Upper lobe of left lung (tissue), 6 donors: ENCODE results near the gene ALG10. TPM values are rescaled to one million over a fixed set of nuclear protein-coding genes. Genes with fewer than 3 reads are reported as not detected.
"Not testable (repeated sequence)": the region's sequence is repeated elsewhere in the genome, so short reads cannot be mapped to it uniquely, and the experiment has no call there.

Experiments
- ATAC-seq, 2 donors: fragments of 200-7000 bp; cut with Tn5 transposase; one replicate each; pipeline ENCODE4 v1.9.1; 2022; ENCODE audit warnings: mild to moderate bottlenecking in 2 of 2, moderate library complexity in 2 of 2; ENCODE audit not compliant: low FRiP score in 2 of 2
- DNase-seq, 2 donors: peaks; one replicate each; pipeline ENCODE4 v3.0.0-alpha.2; 2019 to 2020
- H3K27ac ChIP-seq, 4 donors: fragments of 200-600 bp; sonication (generic); one replicate each; pipeline ENCODE4 v1.5.1; 2016 to 2019
- H3K27me3 ChIP-seq, 4 donors: fragments of 200-600 bp; sonication (generic); one replicate each; pipeline ENCODE4 v1.5.1; 2017 to 2019
- H3K36me3 ChIP-seq, 4 donors: fragments of 200-600 bp; sonication (generic); one replicate each; pipeline ENCODE4 v1.5.1; 2016 to 2019
- H3K4me1 ChIP-seq, 4 donors: fragments of 200-600 bp; sonication (generic); one replicate each; pipeline ENCODE4 v1.5.1; 2018 to 2019
- H3K4me3 ChIP-seq, 4 donors: fragments of 200-600 bp; sonication (generic); one replicate each; pipeline ENCODE4 v1.5.1; 2017 to 2019; ENCODE audit warnings: mild to moderate bottlenecking in 2 of 4, moderate library complexity in 1 of 4
- H3K9me3 ChIP-seq, 4 donors: fragments of 200-600 bp; sonication (generic); one replicate each; pipeline ENCODE4 v1.5.1; 2018 to 2019
- EP300 ChIP-seq, 4 donors: sonication (generic); formaldehyde crosslinking; IDR thresholded peaks; one replicate each; pipeline ENCODE4 v1.5.1; 2017; ENCODE audit warnings: antibody characterized with exemption in 4 of 4, control low read depth in 2 of 4
- POLR2A ChIP-seq, 4 donors: fragments of 450-650 bp; IDR thresholded peaks; one replicate each; pipeline ENCODE4 v1.5.1; 2016 to 2017; ENCODE audit warnings: antibody characterized with exemption in 4 of 4, mild to moderate bottlenecking in 2 of 4
- POLR2AphosphoS5 ChIP-seq, 2 donors: sonication (generic); formaldehyde crosslinking; IDR thresholded peaks; one replicate each; pipeline ENCODE4 v1.5.1; 2017; ENCODE audit warnings: antibody characterized with exemption in 2 of 2
- WGBS, 2 donors: methylation state at CpG; one replicate each; pipeline ENCODE4 v1.1.5; 2017 to 2018; 5-methylcytosine and 5-hydroxymethylcytosine counted together
- total RNA-seq, 6 donors: library from RNA; depleted of rRNA in 4 of 6; stranded (reverse); fragments of >200 nt in 4 of 6; gene quantifications; one replicate each; pipeline versions ENCODE4 v1.1.0 to v1.2.1, GENCODE V29; 2016 to 2021
- TF ChIP-seq, protein P1 (sequence below), 6 experiments: fragments of 450-650 bp in 4 of 6; fragments of 200-600 bp in 2 of 6; sonication (generic) in 2 of 6; IDR thresholded peaks; one replicate each; pipeline ENCODE4 v1.5.1; 2016 to 2019; ENCODE audit warnings: antibody characterized with exemption in 6 of 6
- donor health status: DM: no; HTN: no; CAD: no; lungs with moderate emphysema.
- donor health status: DM: no; HTN: yes; CAD: no; lungs with severe emphysema.

The ALG10 gene
- total RNA-seq, 6 donors from 2014 or later: 3.8 to 9.3 (median 5.4) TPM

DNA sequence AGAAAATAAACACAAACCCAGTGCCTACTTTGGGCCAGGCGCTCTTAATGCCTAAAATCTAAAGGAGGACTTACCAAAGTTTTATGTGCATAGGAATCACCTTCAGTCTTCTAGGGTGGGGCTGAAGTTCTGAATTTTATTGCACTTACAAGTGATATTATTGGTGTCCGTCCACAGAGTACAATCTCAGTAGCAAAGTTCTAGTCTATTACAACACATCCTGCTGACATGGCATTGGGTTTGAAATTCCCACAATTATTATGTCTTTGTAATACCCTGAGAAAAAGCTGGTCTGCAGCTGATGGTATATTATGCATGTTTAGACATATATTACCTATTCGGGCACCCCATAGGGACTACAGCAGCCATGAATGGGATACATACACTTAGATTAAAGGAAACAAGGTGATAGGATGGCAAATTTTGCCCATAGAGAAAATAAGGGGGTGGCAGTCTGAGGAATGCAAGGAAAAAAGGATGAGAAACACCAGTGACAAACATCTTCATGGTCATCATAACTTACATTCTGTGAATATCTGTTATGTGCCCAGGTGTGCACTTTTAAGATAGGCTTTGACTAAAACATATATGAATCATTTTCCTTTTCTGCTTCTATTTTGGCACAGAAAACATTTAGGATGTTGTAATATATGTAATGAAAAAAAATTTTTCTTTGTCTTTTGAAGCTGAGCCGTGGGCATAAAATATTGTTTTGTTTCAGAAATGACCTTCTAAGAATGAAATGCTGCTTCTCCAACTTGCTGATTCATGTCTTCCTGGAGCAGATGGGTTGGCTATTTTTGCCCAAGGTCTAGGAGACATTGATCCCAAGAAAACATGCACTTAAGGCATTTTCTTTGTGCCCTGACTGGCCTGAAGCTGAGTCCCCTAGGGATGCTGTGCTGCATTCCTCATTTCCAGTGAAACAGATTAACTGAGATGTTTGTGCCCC is 27.2 kb upstream of the ALG10 start:
- no peak overlapping the region for H3K27ac ChIP-seq
- DNase-seq (no peak), ATAC-seq (no peak)
- TF ChIP-seq EP300 (IDR thresholded peaks at IDR 0.05) (no peak), POLR2A (IDR thresholded peaks at IDR 0.05) (no peak), POLR2AphosphoS5 (IDR thresholded peaks at IDR 0.05) (no peak)
- TF ChIP-seq, protein P1, sequence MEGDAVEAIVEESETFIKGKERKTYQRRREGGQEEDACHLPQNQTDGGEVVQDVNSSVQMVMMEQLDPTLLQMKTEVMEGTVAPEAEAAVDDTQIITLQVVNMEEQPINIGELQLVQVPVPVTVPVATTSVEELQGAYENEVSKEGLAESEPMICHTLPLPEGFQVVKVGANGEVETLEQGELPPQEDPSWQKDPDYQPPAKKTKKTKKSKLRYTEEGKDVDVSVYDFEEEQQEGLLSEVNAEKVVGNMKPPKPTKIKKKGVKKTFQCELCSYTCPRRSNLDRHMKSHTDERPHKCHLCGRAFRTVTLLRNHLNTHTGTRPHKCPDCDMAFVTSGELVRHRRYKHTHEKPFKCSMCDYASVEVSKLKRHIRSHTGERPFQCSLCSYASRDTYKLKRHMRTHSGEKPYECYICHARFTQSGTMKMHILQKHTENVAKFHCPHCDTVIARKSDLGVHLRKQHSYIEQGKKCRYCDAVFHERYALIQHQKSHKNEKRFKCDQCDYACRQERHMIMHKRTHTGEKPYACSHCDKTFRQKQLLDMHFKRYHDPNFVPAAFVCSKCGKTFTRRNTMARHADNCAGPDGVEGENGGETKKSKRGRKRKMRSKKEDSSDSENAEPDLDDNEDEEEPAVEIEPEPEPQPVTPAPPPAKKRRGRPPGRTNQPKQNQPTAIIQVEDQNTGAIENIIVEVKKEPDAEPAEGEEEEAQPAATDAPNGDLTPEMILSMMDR (IDR thresholded peaks at IDR 0.05): no peak
- H3K27me3 ChIP-seq: no peaks in the 10 kb centered on the region
- 78 to 82% methylated on average over 4 of the region's 4 CpGs for WGBS, 2 donors
- H3K9me3 ChIP-seq: no peaks in the 10 kb centered on the region
- H3K36me3 ChIP-seq: no peaks in the 10 kb centered on the region
- no peak overlapping the region for H3K4me3 ChIP-seq
- no peaks in the 10 kb centered on the region for H3K4me1 ChIP-seq

DNA sequence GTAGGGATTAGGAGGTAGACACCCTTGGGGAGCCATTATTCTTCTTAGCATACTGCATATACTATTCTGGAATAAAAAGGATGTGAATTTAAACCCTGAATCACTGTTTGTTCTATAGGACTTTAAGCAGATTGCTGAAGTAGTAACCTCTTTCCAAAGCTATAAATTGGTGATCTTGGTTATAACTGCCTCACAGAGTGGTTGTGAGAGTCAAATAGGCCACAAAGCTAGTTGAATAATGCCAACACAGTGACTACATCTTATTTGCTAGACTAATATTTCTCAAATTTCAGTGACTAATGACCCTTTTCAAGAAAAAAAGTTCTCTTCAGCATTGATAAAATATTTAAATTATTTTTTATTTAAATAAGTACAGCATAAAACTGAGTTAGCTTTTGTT is 13.5 kb upstream of the ALG10 start:
- H3K36me3 ChIP-seq, H3K27me3 ChIP-seq, H3K4me1 ChIP-seq, H3K27ac ChIP-seq, H3K4me3 ChIP-seq, ATAC-seq, H3K9me3 ChIP-seq, DNase-seq: not testable (repeated sequence)

DNA sequence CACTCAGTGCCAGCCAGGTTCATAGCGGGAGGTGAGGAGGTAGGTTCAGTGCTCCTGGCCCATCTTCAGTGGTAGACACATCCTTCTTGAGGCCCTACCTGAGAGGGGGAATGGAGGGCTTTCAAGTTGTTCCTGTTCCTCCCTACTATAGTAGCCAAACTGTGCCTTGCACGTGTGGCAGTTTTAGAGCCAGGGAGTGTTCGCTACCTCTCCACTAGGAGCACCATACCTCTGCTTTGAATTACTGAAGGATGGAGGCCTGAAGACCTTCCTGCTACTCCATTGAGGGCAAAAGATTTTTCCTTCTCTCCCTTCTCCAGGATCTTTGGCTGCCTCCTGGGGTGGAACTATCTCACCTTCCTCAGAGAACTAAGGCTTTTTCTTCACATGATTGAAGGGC is 5.9 kb upstream of the ALG10 start:
- TF ChIP-seq, protein P1 (IDR thresholded peaks at IDR 0.05): no peak
- TF ChIP-seq EP300 (IDR thresholded peaks at IDR 0.05) (no peak), POLR2AphosphoS5 (IDR thresholded peaks at IDR 0.05) (no peak), POLR2A (IDR thresholded peaks at IDR 0.05) (no peak)
- no peaks in the 10 kb centered on the region for H3K36me3 ChIP-seq
- peaks cover 0 to 3% (median under 1%) of the 10 kb centered on the region in 4 donors for H3K4me1 ChIP-seq
- ATAC-seq: no peak
- 82 to 90% methylated on average over 3 of the region's 3 CpGs for WGBS, 2 donors
- no peak for DNase-seq
- no peak overlapping the region for H3K27ac ChIP-seq
- H3K4me3 ChIP-seq: no peak overlapping the region
- H3K9me3 ChIP-seq: no peaks in the 10 kb centered on the region
- no peaks in the 10 kb centered on the region for H3K27me3 ChIP-seq

DNA sequence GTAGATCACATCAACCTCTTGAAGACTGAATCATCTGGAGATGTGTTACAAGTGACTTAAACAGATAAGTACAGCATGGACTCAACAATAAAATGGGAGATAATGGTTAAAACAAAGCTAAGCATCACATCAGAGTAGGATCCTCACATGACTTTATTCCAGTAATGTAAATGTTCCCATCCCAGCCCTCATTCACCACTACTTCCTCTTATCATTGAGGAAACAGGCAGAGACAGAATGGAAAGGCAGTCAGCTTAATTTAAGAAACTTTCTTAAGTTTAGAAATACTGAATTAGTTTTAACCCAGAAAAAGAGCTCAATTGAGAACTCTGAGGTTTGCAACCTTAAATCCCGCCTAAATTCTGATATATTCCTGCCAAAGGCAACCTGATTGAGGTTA is 1.2 kb upstream of the ALG10 start:
- DNase-seq (no peak), ATAC-seq (no peak)
- WGBS, 2 donors: 88 to 100% methylated on average over 1 of the region's 1 CpG
- Histone ChIP-seq H3K4me1 (peaks cover 4 to 22% (median 13%) of the 10 kb centered on the region in 4 donors), H3K27me3 (no peaks in the 10 kb centered on the region), H3K4me3 (no peak overlapping the region), H3K9me3 (no peaks in the 10 kb centered on the region), H3K36me3 (peaks cover 0 to 2% (median 0%) of the 10 kb centered on the region in 4 donors), H3K27ac (no peak overlapping the region)
- TF ChIP-seq POLR2A (IDR thresholded peaks at IDR 0.05) (no peak), EP300 (IDR thresholded peaks at IDR 0.05) (no peak), POLR2AphosphoS5 (IDR thresholded peaks at IDR 0.05) (no peak)
- TF ChIP-seq, protein P1 (IDR thresholded peaks at IDR 0.05): no peak

DNA sequence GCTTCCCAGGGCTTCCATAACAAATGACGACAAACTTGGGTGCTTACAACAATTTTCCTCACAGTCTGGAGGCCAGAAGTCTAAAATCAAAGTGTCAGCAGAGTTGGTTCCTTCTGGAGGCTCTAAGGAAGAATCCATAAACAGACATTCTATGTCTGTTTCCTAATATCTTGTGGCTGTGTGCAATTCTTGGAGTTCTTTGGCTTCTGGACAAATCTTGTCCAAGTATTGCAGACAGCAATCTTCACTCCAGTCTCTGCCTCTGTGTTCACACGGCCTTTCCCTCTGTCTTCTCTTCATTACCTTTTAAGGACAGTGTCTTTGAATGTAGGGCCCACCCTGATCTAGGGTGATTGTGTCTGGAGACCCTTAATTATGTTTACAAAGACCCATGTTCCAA is 5.4 kb downstream of the ALG10 start:
- H3K36me3 ChIP-seq, H3K4me3 ChIP-seq, H3K27ac ChIP-seq, H3K9me3 ChIP-seq, ATAC-seq, DNase-seq, H3K27me3 ChIP-seq: not testable (repeated sequence)
- 66 to 89% methylated on average over 2 of the region's 2 CpGs for WGBS, 2 donors
- H3K4me1 ChIP-seq: peaks cover 4 to 13% (median 7%) of the 10 kb centered on the region in 4 donors

DNA sequence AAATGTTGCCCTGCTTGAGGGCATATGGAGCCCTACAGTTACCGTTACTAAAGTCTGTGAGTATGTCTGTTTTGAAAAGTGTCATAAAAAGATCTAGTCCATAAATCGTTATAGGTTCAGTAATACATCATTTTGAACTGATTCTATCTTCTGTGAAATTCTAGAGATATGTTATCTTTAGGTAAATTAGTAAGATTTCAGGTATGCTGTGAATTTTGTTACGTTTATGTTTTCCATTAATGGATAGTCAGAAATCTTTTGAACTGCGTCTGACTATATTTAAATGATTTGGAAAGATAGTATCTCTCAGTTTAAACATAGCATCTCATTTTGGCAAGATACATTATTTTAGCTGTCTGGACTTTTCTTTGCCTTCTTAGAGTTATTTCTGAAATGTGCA is 8.3 kb downstream of the ALG10 start:
- DNase-seq (no peak), ATAC-seq (no peak)
- H3K27me3 ChIP-seq: no peaks in the 10 kb centered on the region
- H3K36me3 ChIP-seq: no peaks in the 10 kb centered on the region
- no peaks in the 10 kb centered on the region for H3K9me3 ChIP-seq
- no peak overlapping the region for H3K4me3 ChIP-seq
- TF ChIP-seq EP300 (IDR thresholded peaks at IDR 0.05): no peak
- TF ChIP-seq, protein P1 (IDR thresholded peaks at IDR 0.05): no peak
- no peak for TF ChIP-seq POLR2A (IDR thresholded peaks at IDR 0.05)
- no peak for TF ChIP-seq POLR2AphosphoS5 (IDR thresholded peaks at IDR 0.05)
- 84 to 91% methylated on average over 4 of the region's 4 CpGs for WGBS, 2 donors
- H3K27ac ChIP-seq: no peak overlapping the region
- H3K4me1 ChIP-seq: no peaks in the 10 kb centered on the region
